Measurements from ENCODE around the gene BCAS4.

Gene BCAS4

GRCh38 chr20:50837532-50838321 is 42.9 kb downstream of the BCAS4 start:
- H3K36me3 ChIP-seq = no peaks in the 10 kb centered on the region
- no peak for TF ChIP-seq CTCF (IDR thresholded peaks at IDR 0.05; ENCODE audit: low read depth, low read length)
- no peak overlapping the region for H3K27ac ChIP-seq
- DNase-seq = no peak
- H3K4me3 ChIP-seq (ENCODE audit: low read depth, low read length) = no peak overlapping the region
- no peaks in the 10 kb centered on the region for H3K27me3 ChIP-seq (ENCODE audit: insufficient read depth, low read depth, severe bottlenecking)
- H3K9me3 ChIP-seq (ENCODE audit: severe bottlenecking) = no peaks in the 10 kb centered on the region

- no peak for TF ChIP-seq CTCF (IDR thresholded peaks at IDR 0.05; ENCODE audit: low read depth, low read length)
- Histone ChIP-seq H3K27ac (no peak overlapping the region), H3K4me3 (ENCODE audit: low read depth, low read length) (no peak overlapping the region), H3K36me3 (no peaks in the 10 kb centered on the region), H3K27me3 (ENCODE audit: insufficient read depth, low read depth, severe bottlenecking) (no peaks in the 10 kb centered on the region), H3K9me3 (ENCODE audit: severe bottlenecking) (no peaks in the 10 kb centered on the region)
- DNase-seq = no peak
Measured at GRCh38 chr20:50838322-50838625, 43.4 kb downstream of the BCAS4 start.

GRCh38 chr20:50838707-50839385 is 44.0 kb downstream of the BCAS4 start:
- Histone ChIP-seq H3K9me3 (ENCODE audit: severe bottlenecking) (no peaks in the 10 kb centered on the region), H3K27ac (no peak overlapping the region), H3K4me3 (ENCODE audit: low read depth, low read length) (no peak overlapping the region), H3K27me3 (ENCODE audit: insufficient read depth, low read depth, severe bottlenecking) (no peaks in the 10 kb centered on the region), H3K36me3 (no peaks in the 10 kb centered on the region)
- no peak for DNase-seq
- no peak for TF ChIP-seq CTCF (IDR thresholded peaks at IDR 0.05; ENCODE audit: low read depth, low read length)

GRCh38 chr20:50842821-50843220 is 48.0 kb downstream of the BCAS4 start:
- H3K9me3 ChIP-seq (ENCODE audit: severe bottlenecking) = no peaks in the 10 kb centered on the region
- DNase-seq = no peak
- H3K4me3 ChIP-seq (ENCODE audit: low read depth, low read length) = no peak overlapping the region
- no peaks in the 10 kb centered on the region for H3K27me3 ChIP-seq (ENCODE audit: insufficient read depth, low read depth, severe bottlenecking)
- H3K27ac ChIP-seq = no peak overlapping the region
- H3K36me3 ChIP-seq = no peaks in the 10 kb centered on the region
- no peak for TF ChIP-seq CTCF (IDR thresholded peaks at IDR 0.05; ENCODE audit: low read depth, low read length)

GRCh38 chr20:50843331-50844276 is 48.7 kb downstream of the BCAS4 start:
- Histone ChIP-seq H3K36me3 (no peaks in the 10 kb centered on the region), H3K4me3 (ENCODE audit: low read depth, low read length) (no peak overlapping the region), H3K27ac (no peak overlapping the region), H3K27me3 (ENCODE audit: insufficient read depth, low read depth, severe bottlenecking) (no peaks in the 10 kb centered on the region), H3K9me3 (ENCODE audit: severe bottlenecking) (no peaks in the 10 kb centered on the region)
- no peak for DNase-seq
- no peak for TF ChIP-seq CTCF (IDR thresholded peaks at IDR 0.05; ENCODE audit: low read depth, low read length)

Measured in WERI-Rb-1 (cell line).